Sigmoid colon (tissue), 3 donors: Measurements from ENCODE around the gene SHANK1.

ENCODE experiments used
- POLR2A ChIP-seq, 2 donors: fragments of 450-650 bp; IDR thresholded peaks; one replicate each; pipeline ENCODE4 v1.6.1; 2016; ENCODE audit warnings: antibody characterized with exemption in 2 of 2, mild to moderate bottlenecking in 2 of 2, moderate library complexity in 2 of 2
- TF ChIP-seq, protein P1 (sequence below), 4 experiments: fragments of 450-650 bp in 3 of 4; fragments of 200-600 bp in 1 of 4; IDR thresholded peaks; one replicate each; pipeline ENCODE4 v1.5.1; 2016 to 2019; ENCODE audit warnings: antibody characterized with exemption in 4 of 4, mild to moderate bottlenecking in 3 of 4, moderate library complexity in 2 of 4

DNA sequence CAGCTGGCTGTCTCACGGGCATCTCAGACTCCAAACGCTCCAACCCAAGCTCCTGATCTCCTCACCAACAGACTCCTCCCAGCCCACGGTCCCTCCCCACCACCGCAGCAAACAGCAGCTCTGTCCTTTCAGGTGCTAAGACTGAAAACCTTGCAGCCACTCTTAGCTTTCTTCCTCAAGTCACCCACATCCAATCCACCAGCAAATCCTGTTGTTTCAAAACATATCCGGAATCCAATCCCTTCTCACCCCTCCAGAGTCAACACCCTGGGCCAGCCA lies 49.6 kb downstream of the SHANK1 start:
- TF ChIP-seq, protein P1, sequence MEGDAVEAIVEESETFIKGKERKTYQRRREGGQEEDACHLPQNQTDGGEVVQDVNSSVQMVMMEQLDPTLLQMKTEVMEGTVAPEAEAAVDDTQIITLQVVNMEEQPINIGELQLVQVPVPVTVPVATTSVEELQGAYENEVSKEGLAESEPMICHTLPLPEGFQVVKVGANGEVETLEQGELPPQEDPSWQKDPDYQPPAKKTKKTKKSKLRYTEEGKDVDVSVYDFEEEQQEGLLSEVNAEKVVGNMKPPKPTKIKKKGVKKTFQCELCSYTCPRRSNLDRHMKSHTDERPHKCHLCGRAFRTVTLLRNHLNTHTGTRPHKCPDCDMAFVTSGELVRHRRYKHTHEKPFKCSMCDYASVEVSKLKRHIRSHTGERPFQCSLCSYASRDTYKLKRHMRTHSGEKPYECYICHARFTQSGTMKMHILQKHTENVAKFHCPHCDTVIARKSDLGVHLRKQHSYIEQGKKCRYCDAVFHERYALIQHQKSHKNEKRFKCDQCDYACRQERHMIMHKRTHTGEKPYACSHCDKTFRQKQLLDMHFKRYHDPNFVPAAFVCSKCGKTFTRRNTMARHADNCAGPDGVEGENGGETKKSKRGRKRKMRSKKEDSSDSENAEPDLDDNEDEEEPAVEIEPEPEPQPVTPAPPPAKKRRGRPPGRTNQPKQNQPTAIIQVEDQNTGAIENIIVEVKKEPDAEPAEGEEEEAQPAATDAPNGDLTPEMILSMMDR (IDR thresholded peaks at IDR 0.05): no peak
- no peak for TF ChIP-seq POLR2A (IDR thresholded peaks at IDR 0.05)
